ENCODE measurements around the gene CNTF.

GRCh38 chr11:58606930-58607714 is 15.3 kb upstream of the CNTF start:
- TF ChIP-seq TAF1 (IDR thresholded peaks at IDR 0.05; ENCODE audit: borderline replicate concordance, low read depth, low read length) (no peak), POLR2A (IDR thresholded peaks at IDR 0.05; ENCODE audit: low read depth, low read length) (no peak), POLR2AphosphoS5 (IDR thresholded peaks at IDR 0.05; ENCODE audit: low read depth, low read length) (no peak)

Measured in GM12892 (cell line).